PC-9 (cell line): ENCODE results near the gene OR2H1.

ENCODE experiments used
- CTCF ChIP-seq: fragments of 200-600 bp; sonication (generic); conservative IDR thresholded peaks from 2 replicates; pipeline ENCODE4 v1.6.1; 2017; ENCODE audit warnings: mixed run types, antibody characterized with exemption, mild to moderate bottlenecking, moderate library complexity
- EZH2 ChIP-seq: fragments of 200-600 bp; sonication (generic); IDR thresholded peaks from 2 replicates; pipeline ENCODE4 v1.8.0; 2017; ENCODE audit warnings: antibody characterized with exemption, low read depth

GRCh38 chr6:29505808-29506207 is 48.9 kb downstream of the OR2H1 start:
- TF ChIP-seq CTCF: no peak
- no peak for TF ChIP-seq EZH2
